Measurements from ENCODE around the gene ALPL. TPM values are rescaled to one million over a fixed set of nuclear protein-coding genes. Genes with fewer than 3 reads are reported as not detected.
"Not testable (repeated sequence)": the region's sequence is repeated elsewhere in the genome, so short reads cannot be mapped to it uniquely, and the experiment has no call there.

Gene ALPL
- total RNA-seq, 2 experiments from 2014 or later = not detected

- CTCF ChIA-PET = interaction anchor here (1.3 to 1.4 kb wide), 3 partner anchors 34 to 149 kb away, joined by 3 to 4 read pairs (median 3); no protein-coding TSS in a partner anchor
- intact Hi-C loops (cut with micrococcal nuclease) = no loop called here
- H3K27ac Mint-ChIP-seq = no peak overlapping the region
- no peaks in the 10 kb centered on the region for H3K9me3 Mint-ChIP-seq
- POLR2A ChIA-PET = no interaction called here
- no peak for DNase-seq
- H3K4me1 Mint-ChIP-seq (ENCODE audit: low read depth) = peaks cover 4% of the 10 kb centered on the region
- H3K36me3 Mint-ChIP-seq = no peaks in the 10 kb centered on the region
- no peak overlapping the region for H3K4me3 Mint-ChIP-seq
- H3K27me3 Mint-ChIP-seq = peaks cover 49% of the 10 kb centered on the region
Measured at GRCh38 chr1:21510113-21510493, 880 bp downstream of the ALPL start.

GRCh38 chr1:21510885-21511578, 1.8 kb downstream of the ALPL start:
- H3K9me3 Mint-ChIP-seq = no peaks in the 10 kb centered on the region
- CTCF ChIA-PET = interaction anchor here (1.1 to 1.4 kb wide), 5 partner anchors 10 to 294 kb away, joined by 3 to 4 read pairs (median 3); no protein-coding TSS in a partner anchor
- H3K4me1 Mint-ChIP-seq (ENCODE audit: low read depth) = peaks cover 4% of the 10 kb centered on the region
- POLR2A ChIA-PET = no interaction called here
- DNase-seq = no peak
- no peak overlapping the region for H3K4me3 Mint-ChIP-seq
- H3K27me3 Mint-ChIP-seq = peaks cover 43% of the 10 kb centered on the region
- H3K36me3 Mint-ChIP-seq = no peaks in the 10 kb centered on the region
- no peak overlapping the region for H3K27ac Mint-ChIP-seq
- intact Hi-C loops (cut with micrococcal nuclease) = no loop called here

- H3K4me3 Mint-ChIP-seq = no peak overlapping the region
- H3K27me3 Mint-ChIP-seq = peaks cover 40% of the 10 kb centered on the region
- no peak for DNase-seq
- ChIA-PET POLR2A (no interaction called here), CTCF (interaction anchor here (1.0 to 1.4 kb wide), 6 partner anchors 9 to 295 kb away, joined by 3 to 5 read pairs (median 3); no protein-coding TSS in a partner anchor)
- no peaks in the 10 kb centered on the region for H3K36me3 Mint-ChIP-seq
- intact Hi-C loops (cut with micrococcal nuclease) = no loop called here
- H3K9me3 Mint-ChIP-seq = no peaks in the 10 kb centered on the region
- H3K4me1 Mint-ChIP-seq (ENCODE audit: low read depth) = peaks cover 4% of the 10 kb centered on the region
- H3K27ac Mint-ChIP-seq = no peak overlapping the region
Measured at GRCh38 chr1:21511579-21512522, 2.6 kb downstream of the ALPL start.

- Mint-ChIP-seq H3K4me3 (no peak overlapping the region), H3K27ac (no peak overlapping the region), H3K9me3 (no peaks in the 10 kb centered on the region), H3K4me1 (ENCODE audit: low read depth) (no peaks in the 10 kb centered on the region), H3K27me3 (peaks cover 22% of the 10 kb centered on the region), H3K36me3 (no peaks in the 10 kb centered on the region)
- ChIA-PET CTCF (interaction anchor here (1.1 kb wide), 1 partner anchor 282 kb away, joined by 3 read pairs; no protein-coding TSS in a partner anchor), POLR2A (no interaction called here)
- DNase-seq = no peak
- intact Hi-C loops (cut with micrococcal nuclease) = no loop called here
Measured at GRCh38 chr1:21514245-21514644, 5.0 kb downstream of the ALPL start.

- ChIA-PET CTCF (interaction anchor here (1.3 kb wide), 1 partner anchor 27 kb away, joined by 3 read pairs; no protein-coding TSS in a partner anchor), POLR2A (no interaction called here)
- Mint-ChIP-seq H3K27me3 (peaks cover 5% of the 10 kb centered on the region), H3K4me3 (no peak overlapping the region), H3K27ac (no peak overlapping the region), H3K4me1 (ENCODE audit: low read depth) (no peaks in the 10 kb centered on the region), H3K9me3 (no peaks in the 10 kb centered on the region), H3K36me3 (no peaks in the 10 kb centered on the region)
- intact Hi-C loops (cut with micrococcal nuclease) = no loop called here
- no peak for DNase-seq
Measured at GRCh38 chr1:21517161-21517589, 8.0 kb downstream of the ALPL start.

- CTCF ChIA-PET = interaction anchor here (0.6 to 1.4 kb wide), 3 partner anchors 9 to 356 kb away, joined by 3 to 4 read pairs (median 3); partner anchors contain the start of gene ALPL
- intact Hi-C loops (cut with micrococcal nuclease) = no loop called here
Measured at GRCh38 chr1:21517660-21518480, 8.6 kb downstream of the ALPL start.

GRCh38 chr1:21518774-21519455, 9.7 kb downstream of the ALPL start:
- no peak for DNase-seq
- H3K27me3 Mint-ChIP-seq = peaks cover 3% of the 10 kb centered on the region
- H3K27ac Mint-ChIP-seq = no peak overlapping the region
- no peaks in the 10 kb centered on the region for H3K9me3 Mint-ChIP-seq
- no peaks in the 10 kb centered on the region for H3K36me3 Mint-ChIP-seq
- ChIA-PET CTCF (interaction anchor here (1.4 kb wide), 1 partner anchor 10 kb away, joined by 4 read pairs; the partner anchor contains the start of gene ALPL), POLR2A (no interaction called here)
- H3K4me3 Mint-ChIP-seq = no peak overlapping the region
- intact Hi-C loops (cut with micrococcal nuclease) = no loop called here
- no peaks in the 10 kb centered on the region for H3K4me1 Mint-ChIP-seq (ENCODE audit: low read depth)

More at GRCh38 chr1:21517660-21518480, 8.6 kb downstream of the ALPL start:
- Mint-ChIP-seq H3K27me3 (peaks cover 3% of the 10 kb centered on the region), H3K36me3 (no peaks in the 10 kb centered on the region), H3K9me3 (no peaks in the 10 kb centered on the region), H3K4me3 (no peak overlapping the region), H3K4me1 (ENCODE audit: low read depth) (no peaks in the 10 kb centered on the region), H3K27ac (no peak overlapping the region)
- POLR2A ChIA-PET = no interaction called here
- no peak for DNase-seq

- intact Hi-C loops (cut with micrococcal nuclease); H3K4me3 Mint-ChIP-seq: not testable (repeated sequence)
- CTCF ChIA-PET = interaction anchor here (1.4 kb wide), 1 partner anchor 11 kb away, joined by 4 read pairs; the partner anchor contains the start of gene ALPL
Measured at GRCh38 chr1:21519486-21520070, 10.4 kb downstream of the ALPL start.

GRCh38 chr1:21520899-21521716, 11.9 kb downstream of the ALPL start:
- no peak for DNase-seq
- POLR2A ChIA-PET = no interaction called here
- Mint-ChIP-seq H3K27ac (no peak overlapping the region), H3K36me3 (no peaks in the 10 kb centered on the region), H3K27me3 (peaks cover 3% of the 10 kb centered on the region), H3K9me3 (no peaks in the 10 kb centered on the region), H3K4me1 (ENCODE audit: low read depth) (no peaks in the 10 kb centered on the region), H3K4me3 (no peak overlapping the region)
- CTCF ChIA-PET = interaction anchor here (0.6 to 0.7 kb wide), 2 partner anchors 10 to 100 kb away, joined by 3 read pairs; no protein-coding TSS in a partner anchor
- intact Hi-C loops (cut with micrococcal nuclease) = no loop called here

More at GRCh38 chr1:21519486-21520070, 10.4 kb downstream of the ALPL start:
- H3K27ac Mint-ChIP-seq; H3K27me3 Mint-ChIP-seq; POLR2A ChIA-PET; DNase-seq; H3K36me3 Mint-ChIP-seq; H3K4me1 Mint-ChIP-seq (ENCODE audit: low read depth); H3K9me3 Mint-ChIP-seq: not testable (repeated sequence)

GRCh38 chr1:21521717-21522060, 12.5 kb downstream of the ALPL start:
- ChIA-PET POLR2A (no interaction called here), CTCF (interaction anchor here (0.7 kb wide), 2 partner anchors 11 to 12 kb away, joined by 3 read pairs; no protein-coding TSS in a partner anchor)
- intact Hi-C loops (cut with micrococcal nuclease) = no loop called here
- Mint-ChIP-seq H3K9me3 (no peaks in the 10 kb centered on the region), H3K4me3 (no peak overlapping the region), H3K27me3 (no peaks in the 10 kb centered on the region), H3K4me1 (ENCODE audit: low read depth) (no peaks in the 10 kb centered on the region), H3K27ac (no peak overlapping the region), H3K36me3 (no peaks in the 10 kb centered on the region)
- no peak for DNase-seq

Measured in activated CD4-positive, alpha-beta memory T cell treated with anti-CD3 and anti-CD28 coated beads for 36 hours (primary cell).